Brain pericyte (primary cell): ENCODE results near the gene ABHD12.

Source experiments
- DNase-seq: peaks from one replicate; pipeline ENCODE4 v3.0.0-alpha.2; 2012; ENCODE audit warnings: low read depth, low spot score

Gene ABHD12

DNA sequence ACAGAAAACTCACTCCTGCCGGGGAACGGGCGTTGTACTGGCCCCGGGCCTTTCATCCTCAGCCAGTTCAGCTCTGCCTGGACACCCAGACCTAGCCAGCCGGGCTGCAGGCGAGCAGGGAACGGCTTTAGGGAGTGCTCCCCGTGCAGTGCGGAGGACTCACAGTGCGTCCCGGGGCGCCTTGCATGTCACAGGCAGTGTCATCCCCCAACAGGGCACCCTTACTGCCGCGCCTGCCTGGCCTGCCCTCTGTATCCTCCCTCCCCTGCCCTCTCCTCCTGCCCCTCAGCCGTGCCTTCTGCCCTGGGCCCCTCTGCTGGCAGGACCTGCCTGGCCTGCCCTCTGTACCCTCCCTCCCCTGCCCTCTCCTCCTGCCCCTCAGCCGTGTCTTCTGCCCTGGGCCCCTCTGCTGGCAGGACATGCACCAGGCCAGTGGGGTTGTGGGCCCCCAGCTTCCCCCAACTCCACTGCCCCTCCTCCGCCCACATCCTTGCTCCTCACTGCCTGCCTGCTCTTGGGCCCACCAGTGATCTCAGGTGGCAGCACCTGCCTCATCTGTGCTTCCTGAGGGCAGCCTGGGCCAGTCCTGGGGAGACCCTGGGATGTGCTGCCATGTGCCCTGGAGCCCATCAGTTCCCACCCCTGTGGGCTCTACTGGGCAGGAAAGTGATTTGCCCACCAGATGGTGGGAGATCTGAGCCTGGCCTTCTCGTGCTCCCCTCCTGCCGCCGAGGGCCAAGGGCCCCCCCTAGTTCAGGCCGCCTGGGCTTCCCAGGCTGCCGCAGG is 99.8 kb downstream of the ABHD12 start:
- no peak for DNase-seq

DNA sequence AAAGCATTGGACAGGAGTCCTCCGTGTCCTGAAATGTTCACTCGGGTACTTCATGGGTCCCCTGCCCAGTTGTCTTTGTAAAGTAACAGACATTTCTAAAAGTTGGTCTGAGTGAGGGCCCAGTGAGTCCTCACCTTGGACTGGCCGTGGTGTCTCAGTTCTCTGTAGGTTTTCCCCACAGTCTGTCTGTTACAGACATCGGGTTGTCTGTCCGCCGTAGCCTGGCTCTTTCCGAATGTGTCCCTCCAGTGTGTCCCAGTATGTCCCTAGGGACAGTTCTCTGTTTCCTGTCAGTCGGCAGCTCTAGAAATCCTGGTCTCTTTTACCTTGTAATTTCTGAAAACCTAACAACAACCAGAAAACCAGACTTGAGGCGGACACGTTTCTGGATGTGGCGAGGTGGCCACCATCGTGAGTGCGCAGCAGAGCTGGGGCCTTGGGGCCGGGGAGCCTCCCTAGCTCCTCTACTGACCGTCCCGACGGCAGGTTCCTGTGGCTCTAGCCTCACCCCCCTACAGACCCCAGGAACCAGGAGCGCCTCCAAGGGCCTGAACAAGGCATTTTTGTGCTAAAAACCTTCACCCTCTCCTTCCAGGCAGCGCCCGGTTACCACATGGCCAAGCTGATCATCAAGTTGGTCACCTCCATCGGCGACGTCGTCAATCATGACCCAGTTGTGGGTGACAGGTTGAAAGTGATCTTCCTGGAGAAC is 100.6 kb downstream of the ABHD12 start:
- no peak for DNase-seq

GRCh38 chr20:25288291-25289181 is 102.1 kb downstream of the ABHD12 start:
- DNase-seq, result no peak

GRCh38 chr20:25287631-25288290 is 102.9 kb downstream of the ABHD12 start:
- DNase-seq, result no peak

DNA sequence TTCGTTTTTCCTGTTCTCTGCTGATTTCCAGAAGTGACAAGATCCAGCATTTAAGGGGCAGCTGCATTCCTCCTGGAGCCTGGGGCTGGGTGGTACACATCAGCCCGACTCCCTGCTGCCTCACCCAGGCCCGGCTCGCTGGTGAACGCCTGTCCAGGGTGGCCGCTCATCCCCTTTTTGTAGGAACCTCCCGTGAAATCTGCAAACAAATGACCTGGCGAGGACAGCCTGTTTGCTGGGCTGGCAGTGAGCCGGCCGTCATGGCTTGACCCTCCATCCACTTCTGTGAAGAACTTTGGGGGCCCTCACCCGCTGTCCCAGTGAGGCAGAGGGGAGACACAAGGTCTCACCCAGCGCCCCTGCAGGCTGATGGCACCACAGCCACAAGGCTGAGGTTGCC is 103.7 kb downstream of the ABHD12 start:
- no peak for DNase-seq

GRCh38 chr20:25285856-25286798 is 104.5 kb downstream of the ABHD12 start:
- DNase-seq, result no peak

DNA sequence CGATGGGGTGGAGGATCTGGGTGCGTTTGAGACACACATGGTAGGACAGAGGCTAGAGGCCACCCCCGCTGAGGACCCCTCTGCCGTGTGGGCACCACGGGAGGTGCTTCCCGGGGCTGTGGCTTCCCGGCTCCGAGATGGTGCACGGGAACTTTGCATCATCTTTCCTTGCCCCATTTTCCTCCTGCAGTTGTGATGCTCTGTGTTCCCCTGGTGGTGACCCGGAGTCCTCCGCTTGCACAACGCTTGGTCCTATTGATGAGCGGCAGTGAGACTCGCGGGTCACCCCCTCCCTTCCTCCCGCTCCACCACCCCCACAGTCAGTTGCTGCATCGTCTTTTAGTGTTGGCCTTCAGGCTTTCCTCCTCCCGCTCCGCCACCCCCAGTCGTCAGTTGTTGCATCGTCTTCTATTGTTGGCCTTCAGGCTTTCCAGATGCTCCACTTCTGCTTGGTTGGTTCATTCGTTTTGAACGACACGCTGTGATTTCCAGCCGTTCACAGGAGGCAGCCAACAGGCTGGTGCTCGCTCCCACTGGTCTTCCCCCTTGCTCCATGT is 105.5 kb downstream of the ABHD12 start:
- no peak for DNase-seq

DNA sequence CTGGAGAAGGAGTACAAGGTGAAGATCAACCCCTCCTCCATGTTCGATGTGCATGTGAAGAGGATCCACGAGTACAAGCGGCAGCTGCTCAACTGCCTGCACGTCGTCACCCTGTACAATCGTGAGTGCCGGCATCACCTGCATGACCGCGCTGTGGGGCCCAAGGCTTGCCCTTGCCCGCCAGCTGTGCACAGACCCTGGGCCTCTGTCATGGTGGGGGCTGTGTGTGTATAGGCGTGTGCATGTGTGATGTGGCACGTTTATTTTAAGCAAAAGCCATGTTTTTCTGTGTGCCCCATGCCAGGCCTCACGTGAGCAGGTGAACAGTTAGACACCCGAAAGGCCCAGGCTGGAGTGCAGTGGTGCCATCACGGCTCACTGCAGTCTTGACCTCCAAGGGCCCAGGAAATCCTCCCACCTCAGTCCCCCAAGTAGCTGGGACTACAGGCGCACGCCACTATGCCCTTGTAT is 106.5 kb downstream of the ABHD12 start:
- no peak for DNase-seq

GRCh38 chr20:25283221-25283951 is 107.2 kb downstream of the ABHD12 start:
- DNase-seq, result no peak

- DNase-seq, result no peak
Observed at GRCh38 chr20:25282796-25283195, 107.8 kb downstream of the ABHD12 start.

DNA sequence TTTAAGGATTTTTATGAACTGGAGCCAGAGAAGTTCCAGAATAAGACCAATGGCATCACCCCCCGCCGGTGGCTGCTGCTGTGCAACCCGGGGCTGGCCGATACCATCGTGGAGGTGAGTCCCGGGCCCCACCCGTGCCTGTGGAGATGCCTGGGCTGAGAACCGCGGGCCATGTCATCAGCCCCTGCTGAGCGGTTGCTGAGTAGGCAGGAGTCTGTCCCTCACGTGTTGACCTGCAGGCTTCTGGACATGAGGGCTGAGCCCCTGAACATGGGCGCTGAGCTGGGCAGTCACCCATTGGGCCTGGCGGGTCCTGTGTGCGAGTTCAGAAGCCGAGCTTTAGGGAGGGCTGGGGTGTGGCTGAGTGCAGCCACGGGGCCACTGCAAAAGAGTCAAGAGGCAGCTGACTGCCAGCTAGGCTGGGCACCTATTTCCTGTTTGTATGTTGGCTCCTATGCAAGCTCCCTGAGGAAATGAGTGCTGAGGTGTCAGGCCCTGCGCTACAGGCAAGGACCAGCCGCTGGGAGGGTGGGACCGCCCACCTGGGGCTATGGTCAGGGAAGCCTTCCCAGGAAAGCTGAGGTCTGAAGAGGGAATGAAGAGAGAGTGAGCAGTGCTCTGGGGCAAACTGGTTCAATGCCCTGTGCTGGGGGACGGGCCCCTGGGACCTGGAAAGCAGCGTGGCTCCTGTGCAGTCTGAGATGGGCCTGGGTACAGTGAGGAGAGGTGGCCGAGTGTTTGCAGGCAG is 108.4 kb downstream of the ABHD12 start:
- no peak for DNase-seq

DNA sequence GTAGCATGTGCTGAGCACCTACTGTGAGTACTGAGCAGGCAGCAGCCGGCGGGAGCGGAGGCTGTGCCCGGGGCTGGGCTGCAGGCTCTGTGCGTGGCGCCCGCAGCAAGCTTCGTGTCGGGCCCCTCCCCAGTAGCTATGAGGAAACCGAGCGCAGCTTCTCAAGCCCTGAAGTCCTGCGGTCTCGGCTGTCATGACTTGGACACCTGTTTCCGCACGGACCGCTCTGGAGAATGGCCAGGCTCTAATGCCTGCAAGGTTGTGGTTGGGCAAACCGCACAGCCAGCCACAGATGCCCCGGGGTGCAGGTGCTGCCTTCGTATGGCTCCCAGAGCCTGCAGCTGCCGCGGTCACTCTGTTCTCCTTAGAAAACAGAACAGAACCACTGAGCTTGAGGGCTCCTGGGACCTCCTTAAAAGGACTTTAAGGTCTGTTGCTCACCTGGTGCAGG is 109.1 kb downstream of the ABHD12 start:
- no peak for DNase-seq

- no peak for DNase-seq
Observed at GRCh38 chr20:25280574-25281535, 109.8 kb downstream of the ABHD12 start.

- DNase-seq, result no peak
Observed at GRCh38 chr20:25280051-25280573, 110.5 kb downstream of the ABHD12 start.

DNA sequence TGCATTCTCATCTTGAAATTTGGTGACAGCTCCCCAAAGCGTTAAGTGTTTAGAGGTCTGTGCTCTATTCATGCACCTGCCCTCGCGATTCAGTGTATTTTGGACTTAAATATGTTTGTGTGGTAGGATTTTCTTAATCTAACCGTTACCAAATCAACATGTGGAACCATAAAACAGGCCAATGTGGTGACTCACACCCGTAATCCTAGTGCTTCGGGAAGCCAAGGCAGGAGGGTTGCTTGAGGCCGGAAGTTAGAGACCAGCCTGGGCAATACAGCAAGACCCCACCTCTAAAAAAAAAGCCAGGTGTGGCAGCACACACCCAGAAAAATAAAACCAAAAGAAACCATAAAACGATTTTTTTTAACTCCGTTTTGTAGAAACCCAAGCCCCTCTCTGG is 111.2 kb downstream of the ABHD12 start:
- DNase-seq, result no peak

- DNase-seq, result no peak
Observed at GRCh38 chr20:25278636-25279361, 111.8 kb downstream of the ABHD12 start.
